ENCODE measurements around the gene CCDC122.

DNA sequence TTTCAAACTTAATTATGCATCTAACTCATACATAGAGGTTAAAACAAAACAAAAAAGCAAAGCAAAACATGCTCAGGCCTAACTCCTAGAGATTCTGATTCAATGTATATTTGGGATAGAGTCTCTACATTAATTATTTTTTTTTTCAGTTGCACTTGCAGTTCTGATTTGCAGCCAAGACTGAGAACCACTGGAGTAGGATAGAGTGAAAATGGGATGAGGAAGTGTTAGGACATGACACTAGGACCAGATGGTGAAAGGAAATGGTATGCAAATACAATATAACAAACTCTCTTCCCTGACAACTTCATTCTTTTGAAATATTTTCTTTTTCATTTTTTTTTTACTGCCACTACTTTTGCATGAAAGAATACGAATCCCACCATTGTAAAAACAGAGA is 1.8 kb downstream of the CCDC122 start:
- TF ChIP-seq, protein P1, sequence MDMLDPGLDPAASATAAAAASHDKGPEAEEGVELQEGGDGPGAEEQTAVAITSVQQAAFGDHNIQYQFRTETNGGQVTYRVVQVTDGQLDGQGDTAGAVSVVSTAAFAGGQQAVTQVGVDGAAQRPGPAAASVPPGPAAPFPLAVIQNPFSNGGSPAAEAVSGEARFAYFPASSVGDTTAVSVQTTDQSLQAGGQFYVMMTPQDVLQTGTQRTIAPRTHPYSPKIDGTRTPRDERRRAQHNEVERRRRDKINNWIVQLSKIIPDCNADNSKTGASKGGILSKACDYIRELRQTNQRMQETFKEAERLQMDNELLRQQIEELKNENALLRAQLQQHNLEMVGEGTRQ (IDR thresholded peaks at IDR 0.05; ENCODE audit: borderline replicate concordance, low read depth, low read length): no peak
- TF ChIP-seq, protein P2, sequence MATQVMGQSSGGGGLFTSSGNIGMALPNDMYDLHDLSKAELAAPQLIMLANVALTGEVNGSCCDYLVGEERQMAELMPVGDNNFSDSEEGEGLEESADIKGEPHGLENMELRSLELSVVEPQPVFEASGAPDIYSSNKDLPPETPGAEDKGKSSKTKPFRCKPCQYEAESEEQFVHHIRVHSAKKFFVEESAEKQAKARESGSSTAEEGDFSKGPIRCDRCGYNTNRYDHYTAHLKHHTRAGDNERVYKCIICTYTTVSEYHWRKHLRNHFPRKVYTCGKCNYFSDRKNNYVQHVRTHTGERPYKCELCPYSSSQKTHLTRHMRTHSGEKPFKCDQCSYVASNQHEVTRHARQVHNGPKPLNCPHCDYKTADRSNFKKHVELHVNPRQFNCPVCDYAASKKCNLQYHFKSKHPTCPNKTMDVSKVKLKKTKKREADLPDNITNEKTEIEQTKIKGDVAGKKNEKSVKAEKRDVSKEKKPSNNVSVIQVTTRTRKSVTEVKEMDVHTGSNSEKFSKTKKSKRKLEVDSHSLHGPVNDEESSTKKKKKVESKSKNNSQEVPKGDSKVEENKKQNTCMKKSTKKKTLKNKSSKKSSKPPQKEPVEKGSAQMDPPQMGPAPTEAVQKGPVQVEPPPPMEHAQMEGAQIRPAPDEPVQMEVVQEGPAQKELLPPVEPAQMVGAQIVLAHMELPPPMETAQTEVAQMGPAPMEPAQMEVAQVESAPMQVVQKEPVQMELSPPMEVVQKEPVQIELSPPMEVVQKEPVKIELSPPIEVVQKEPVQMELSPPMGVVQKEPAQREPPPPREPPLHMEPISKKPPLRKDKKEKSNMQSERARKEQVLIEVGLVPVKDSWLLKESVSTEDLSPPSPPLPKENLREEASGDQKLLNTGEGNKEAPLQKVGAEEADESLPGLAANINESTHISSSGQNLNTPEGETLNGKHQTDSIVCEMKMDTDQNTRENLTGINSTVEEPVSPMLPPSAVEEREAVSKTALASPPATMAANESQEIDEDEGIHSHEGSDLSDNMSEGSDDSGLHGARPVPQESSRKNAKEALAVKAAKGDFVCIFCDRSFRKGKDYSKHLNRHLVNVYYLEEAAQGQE (IDR thresholded peaks at IDR 0.05; ENCODE audit: low read depth, low read length): no peak
- TF ChIP-seq TCF3 (IDR thresholded peaks at IDR 0.05; ENCODE audit: borderline replicate concordance, insufficient read depth, low read depth, low read length) (no peak), FOXK2 (IDR thresholded peaks at IDR 0.05) (no peak)
